ENCODE data around the gene SCYL1.

GRCh38 chr11:65538232-65538914 is 13.5 kb downstream of the SCYL1 start:
- TF ChIP-seq, protein P1, sequence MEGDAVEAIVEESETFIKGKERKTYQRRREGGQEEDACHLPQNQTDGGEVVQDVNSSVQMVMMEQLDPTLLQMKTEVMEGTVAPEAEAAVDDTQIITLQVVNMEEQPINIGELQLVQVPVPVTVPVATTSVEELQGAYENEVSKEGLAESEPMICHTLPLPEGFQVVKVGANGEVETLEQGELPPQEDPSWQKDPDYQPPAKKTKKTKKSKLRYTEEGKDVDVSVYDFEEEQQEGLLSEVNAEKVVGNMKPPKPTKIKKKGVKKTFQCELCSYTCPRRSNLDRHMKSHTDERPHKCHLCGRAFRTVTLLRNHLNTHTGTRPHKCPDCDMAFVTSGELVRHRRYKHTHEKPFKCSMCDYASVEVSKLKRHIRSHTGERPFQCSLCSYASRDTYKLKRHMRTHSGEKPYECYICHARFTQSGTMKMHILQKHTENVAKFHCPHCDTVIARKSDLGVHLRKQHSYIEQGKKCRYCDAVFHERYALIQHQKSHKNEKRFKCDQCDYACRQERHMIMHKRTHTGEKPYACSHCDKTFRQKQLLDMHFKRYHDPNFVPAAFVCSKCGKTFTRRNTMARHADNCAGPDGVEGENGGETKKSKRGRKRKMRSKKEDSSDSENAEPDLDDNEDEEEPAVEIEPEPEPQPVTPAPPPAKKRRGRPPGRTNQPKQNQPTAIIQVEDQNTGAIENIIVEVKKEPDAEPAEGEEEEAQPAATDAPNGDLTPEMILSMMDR (IDR thresholded peaks at IDR 0.05), result no peak
- no peak for TF ChIP-seq POLR2A (IDR thresholded peaks at IDR 0.05)

All from body of pancreas (tissue), 4 donors.